Ecto neural progenitor cell (in vitro differentiated cells): ENCODE data around the gene ARHGEF25.
"Not testable (repeated sequence)": the region's sequence is repeated elsewhere in the genome, so short reads cannot be mapped to it uniquely, and the experiment has no call there.

ENCODE experiments used
- DNase-seq: peaks from one replicate; pipeline ENCODE4 v3.0.0-alpha.2; 2018; ENCODE audit warnings: low spot score

ARHGEF25 gene

DNA sequence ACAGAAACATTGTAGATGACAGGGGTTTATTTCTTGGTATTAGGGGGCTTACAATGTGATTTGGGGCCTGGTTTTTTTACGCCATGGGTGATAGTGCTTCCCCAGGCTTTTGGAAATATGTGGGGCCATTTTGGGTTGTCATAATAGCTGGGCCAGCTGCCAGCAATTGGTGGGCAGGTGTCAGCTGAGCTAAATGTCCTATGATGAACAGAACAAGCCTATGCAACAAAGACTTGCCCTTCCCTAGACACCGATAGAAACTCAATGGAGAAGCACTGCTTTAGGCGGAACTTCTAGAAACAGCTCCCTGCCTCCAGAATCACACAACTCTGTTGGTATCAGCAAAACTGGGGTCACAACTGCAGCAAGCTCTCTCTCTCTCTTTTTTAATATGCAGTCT lies 26.9 kb downstream of the ARHGEF25 start:
- DNase-seq = no peak

GRCh38 chr12:57640175-57641042 lies 29.2 kb downstream of the ARHGEF25 start:
- no peak for DNase-seq

DNA sequence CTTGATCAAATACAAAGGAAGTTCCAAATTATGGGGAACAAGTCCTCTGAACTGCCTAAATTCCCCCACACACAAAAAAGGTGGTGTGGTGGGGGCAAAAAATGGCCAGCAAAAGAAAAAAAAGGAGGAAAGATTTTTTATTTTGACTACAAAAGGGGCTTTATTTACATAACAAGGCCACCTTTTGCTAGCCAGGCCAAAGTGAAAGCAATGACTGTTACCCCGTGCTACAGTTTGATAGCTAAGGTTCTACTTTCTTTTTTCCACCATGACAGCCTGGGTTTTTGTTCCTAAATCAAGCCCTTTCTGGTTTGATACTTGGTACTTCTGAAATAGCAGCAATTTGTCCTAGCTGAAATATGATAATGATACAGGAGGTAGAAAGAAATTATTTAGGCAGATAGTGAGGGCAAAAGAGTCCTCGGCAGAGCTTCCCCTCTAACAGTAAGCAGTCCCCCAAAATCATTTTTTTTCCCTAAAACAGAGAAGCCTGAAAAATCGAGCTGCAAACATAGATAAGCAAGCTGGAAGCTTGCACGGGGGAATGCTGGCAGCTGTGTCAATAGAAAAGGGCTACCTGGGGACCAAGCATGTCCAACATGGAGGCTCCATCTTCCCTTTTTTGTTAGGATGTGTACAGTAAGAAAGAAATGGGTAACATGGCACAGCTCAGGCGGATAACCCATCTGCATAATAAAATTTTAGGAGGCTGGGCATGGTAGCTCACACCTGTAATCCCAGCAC lies 30.6 kb downstream of the ARHGEF25 start:
- no peak for DNase-seq

DNA sequence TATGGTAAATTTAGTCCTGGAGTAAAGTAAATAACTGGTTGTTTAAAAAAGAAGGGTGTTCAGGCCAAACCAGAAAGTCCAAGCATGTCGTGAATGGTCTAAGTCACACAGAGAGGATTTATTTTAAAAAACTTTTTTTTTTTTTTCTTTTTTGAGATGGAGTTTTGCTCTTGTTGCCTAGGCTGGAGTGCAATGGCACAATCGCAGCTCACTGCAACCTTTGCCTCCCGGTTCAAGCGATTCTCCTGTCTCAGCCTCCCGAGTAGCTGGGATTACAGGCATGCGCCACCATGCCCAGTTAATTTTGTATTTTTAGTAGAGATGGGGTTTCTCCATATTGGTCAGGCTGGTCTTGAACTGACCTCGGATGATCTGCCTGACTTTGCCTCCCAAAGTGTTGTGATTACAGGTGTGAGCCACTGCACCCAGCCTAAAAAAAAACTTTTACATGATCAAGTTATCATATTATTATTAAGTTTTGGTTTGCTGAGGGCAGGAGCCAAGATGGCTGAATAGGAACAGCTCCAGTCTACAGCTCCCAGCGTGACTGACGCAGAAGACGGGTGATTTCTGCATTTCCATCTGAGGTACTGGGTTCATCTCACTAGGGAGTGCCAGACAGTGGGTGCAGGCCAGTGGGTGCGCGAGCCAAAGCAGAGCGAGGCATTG lies 34.9 kb downstream of the ARHGEF25 start:
- not testable (repeated sequence) for DNase-seq

GRCh38 chr12:57646659-57647049 lies 35.4 kb downstream of the ARHGEF25 start:
- not testable (repeated sequence) for DNase-seq

- no peak for DNase-seq
Observed at GRCh38 chr12:57654042-57654441, 42.8 kb downstream of the ARHGEF25 start.

DNA sequence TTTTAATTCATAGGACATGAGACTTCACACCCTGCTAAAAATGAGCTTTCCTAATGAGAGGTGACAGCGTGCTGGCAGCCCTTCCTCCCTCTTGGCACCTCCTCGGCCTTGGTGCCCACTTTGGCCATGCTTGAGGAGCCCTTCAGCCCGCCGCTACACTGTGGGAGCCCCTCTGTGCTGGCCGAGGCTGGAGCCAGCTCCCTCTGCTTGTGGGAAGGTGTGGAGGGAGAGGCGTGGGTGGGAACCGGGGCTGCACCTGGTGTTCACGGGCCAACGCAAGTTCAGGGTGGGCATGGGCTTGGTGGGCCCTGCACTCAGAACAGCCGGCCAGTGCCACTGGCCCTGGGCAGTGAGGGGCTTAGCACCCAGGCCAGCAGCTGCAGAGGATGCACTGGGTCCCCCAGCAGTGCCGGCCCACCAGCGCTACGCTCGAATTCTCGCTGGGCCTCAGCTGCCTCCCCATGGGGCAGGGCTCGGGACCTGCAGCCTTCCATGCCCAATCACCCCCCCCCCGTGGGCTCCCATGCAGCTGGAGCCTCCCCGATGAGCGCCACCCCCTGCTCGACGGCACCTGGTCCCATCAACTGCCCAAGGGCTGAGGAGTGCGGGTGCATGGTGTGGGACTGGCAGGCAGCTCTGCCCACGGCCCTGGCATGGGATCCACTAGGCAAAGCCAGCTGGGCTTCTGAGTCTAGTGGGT lies 44.5 kb downstream of the ARHGEF25 start:
- no peak for DNase-seq

GRCh38 chr12:57656408-57656807 lies 45.2 kb downstream of the ARHGEF25 start:
- not testable (repeated sequence) for DNase-seq

DNA sequence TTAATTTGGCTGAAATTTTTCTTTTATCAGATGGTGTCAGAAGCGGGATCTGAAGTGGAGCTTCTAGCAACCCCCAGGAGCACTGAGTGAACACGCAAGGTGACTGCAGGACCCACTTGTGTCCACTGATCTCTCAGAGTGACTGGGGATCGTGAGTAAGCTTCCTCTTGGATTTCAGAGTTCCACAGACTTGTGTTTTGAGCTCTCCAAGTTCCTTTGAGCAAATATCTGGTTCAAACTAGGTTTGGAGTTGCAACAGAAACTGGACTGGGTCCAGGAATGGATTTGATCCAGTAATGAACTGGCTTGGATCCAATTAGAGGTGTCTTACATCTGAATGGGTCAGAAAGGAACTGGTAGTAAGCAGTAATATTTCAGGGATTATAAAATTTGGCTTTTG lies 46.5 kb downstream of the ARHGEF25 start:
- DNase-seq = no peak

GRCh38 chr12:57658890-57659289 lies 47.7 kb downstream of the ARHGEF25 start:
- DNase-seq = no peak

DNA sequence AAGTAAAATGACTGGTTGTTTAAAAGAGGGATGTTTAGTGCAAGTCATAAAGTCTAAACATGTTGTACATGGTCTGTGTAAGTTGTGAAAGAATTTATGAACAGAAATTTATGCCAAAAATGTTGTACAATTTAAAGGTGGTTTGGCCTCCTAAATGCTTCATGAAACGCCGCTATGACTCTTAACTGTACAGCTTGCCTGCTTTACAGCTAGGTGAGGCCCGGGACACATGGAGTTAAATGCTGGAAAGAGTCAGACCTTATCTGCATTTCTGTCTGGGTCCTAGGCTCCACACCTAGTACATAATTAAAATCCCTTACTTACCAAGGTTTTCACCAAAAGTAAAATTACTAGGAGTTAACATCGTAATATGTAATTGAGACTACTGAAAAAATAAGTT lies 50.1 kb downstream of the ARHGEF25 start:
- DNase-seq = no peak

- not testable (repeated sequence) for DNase-seq
Observed at GRCh38 chr12:57665066-57665820, 54.0 kb downstream of the ARHGEF25 start.
